Stimulated activated CD4-positive, alpha-beta T cell treated with anti-CD3 and anti-CD28 coated beads, Interleukin-12 subunit alpha, Interleukin-12 subunit beta, amount 100 ng/mL, for 4 hours (primary cell): Measurements from ENCODE around the gene MAN1A2.
"Not testable (repeated sequence)": the region's sequence is repeated elsewhere in the genome, so short reads cannot be mapped to it uniquely, and the experiment has no call there.

Experiments used
- DNase-seq: peaks from one replicate; pipeline ENCODE4 v3.0.0-alpha.2; 2020

The MAN1A2 gene

GRCh38 chr1:117501281-117501680 lies 134.0 kb downstream of the MAN1A2 start:
- DNase-seq = no peak

GRCh38 chr1:117511273-117511672 lies 144.0 kb downstream of the MAN1A2 start:
- DNase-seq = no peak

- no peak for DNase-seq
Observed at GRCh38 chr1:117512728-117513321, 145.6 kb downstream of the MAN1A2 start.

GRCh38 chr1:117523111-117523510 lies 155.9 kb downstream of the MAN1A2 start:
- no peak for DNase-seq

GRCh38 chr1:117527074-117527473 lies 159.8 kb downstream of the MAN1A2 start:
- no peak for DNase-seq

- DNase-seq = no peak
Observed at GRCh38 chr1:117527566-117528102, 160.4 kb downstream of the MAN1A2 start.

- no peak for DNase-seq
Observed at GRCh38 chr1:117529683-117530082, 162.4 kb downstream of the MAN1A2 start.

GRCh38 chr1:117531222-117531621 lies 164.0 kb downstream of the MAN1A2 start:
- no peak for DNase-seq

GRCh38 chr1:117534995-117535467 lies 167.8 kb downstream of the MAN1A2 start:
- peak; percentile 17 for DNase-seq

GRCh38 chr1:117535821-117536220 lies 168.6 kb downstream of the MAN1A2 start:
- no peak for DNase-seq

- DNase-seq = no peak
Observed at GRCh38 chr1:117537291-117537920, 170.2 kb downstream of the MAN1A2 start.

GRCh38 chr1:117540532-117540931 lies 173.3 kb downstream of the MAN1A2 start:
- no peak for DNase-seq

GRCh38 chr1:117541003-117541402 lies 173.8 kb downstream of the MAN1A2 start:
- no peak for DNase-seq

- DNase-seq = no peak
Observed at GRCh38 chr1:117541585-117541984, 174.3 kb downstream of the MAN1A2 start.

GRCh38 chr1:117544509-117545109 lies 177.4 kb downstream of the MAN1A2 start:
- no peak for DNase-seq

GRCh38 chr1:117546467-117546866 lies 179.2 kb downstream of the MAN1A2 start:
- no peak for DNase-seq

GRCh38 chr1:117553471-117553870 lies 186.2 kb downstream of the MAN1A2 start:
- DNase-seq = no peak

GRCh38 chr1:117555806-117556205 lies 188.6 kb downstream of the MAN1A2 start:
- no peak for DNase-seq

GRCh38 chr1:117556341-117556740 lies 189.1 kb downstream of the MAN1A2 start:
- no peak for DNase-seq

GRCh38 chr1:117556976-117557375 lies 189.7 kb downstream of the MAN1A2 start:
- no peak for DNase-seq

- DNase-seq = not testable (repeated sequence)
Observed at GRCh38 chr1:117558451-117558850, 191.2 kb downstream of the MAN1A2 start.

GRCh38 chr1:117559139-117559538 lies 191.9 kb downstream of the MAN1A2 start:
- no peak for DNase-seq

GRCh38 chr1:117559985-117560384 lies 192.7 kb downstream of the MAN1A2 start:
- DNase-seq = no peak

- DNase-seq = no peak
Observed at GRCh38 chr1:117561071-117561470, 193.8 kb downstream of the MAN1A2 start.
